WTC11 (cell line): ENCODE measurements around the gene HMGN4. TPM values are rescaled to one million over a fixed set of nuclear protein-coding genes. Genes with fewer than 3 reads are reported as not detected.

Experiments used
- ATF1 ChIP-seq: sonication (generic); formaldehyde crosslinking; IDR thresholded peaks from 2 replicates; pipeline ENCODE4 v1.8.1; 2023; ENCODE audit warnings: mild to moderate bottlenecking, moderate library complexity, missing genetic modification reagents
- EMX1 ChIP-seq: fragments of 250-450 bp; sonication (Bioruptor Pico); IDR thresholded peaks from 2 replicates; pipeline ENCODE4 v1.8.0; 2021; ENCODE audit warnings: mild to moderate bottlenecking
- GTF2I ChIP-seq: fragments of 250-450 bp; sonication (Bioruptor Pico); conservative IDR thresholded peaks from 2 replicates; pipeline ENCODE4 v1.4.0; 2021; ENCODE audit warnings: mild to moderate bottlenecking
- JUN ChIP-seq: sonication (generic); formaldehyde crosslinking; IDR thresholded peaks from 2 replicates; pipeline ENCODE4 v1.8.0; 2023; ENCODE audit warnings: mild to moderate bottlenecking, missing genetic modification reagents
- KAT7 ChIP-seq: sonication (generic); formaldehyde crosslinking; IDR thresholded peaks from 2 replicates; pipeline ENCODE4 v1.8.1; 2023; ENCODE audit warnings: missing genetic modification reagents, mild to moderate bottlenecking, borderline replicate concordance
- NFE2L1 ChIP-seq: sonication (generic); formaldehyde crosslinking; IDR thresholded peaks from 2 replicates; pipeline ENCODE4 v1.8.1; 2023; ENCODE audit warnings: missing genetic modification reagents
- NR3C1 ChIP-seq: sonication (generic); formaldehyde crosslinking; conservative IDR thresholded peaks from 2 replicates; pipeline ENCODE4 v1.8.1; 2023; ENCODE audit warnings: low read depth, mild to moderate bottlenecking, missing genetic modification reagents
- TCF7 ChIP-seq: sonication (generic); formaldehyde crosslinking; IDR thresholded peaks from 2 replicates; pipeline ENCODE4 v1.8.0; 2022; ENCODE audit warnings: mild to moderate bottlenecking, low read depth, missing genetic modification reagents, moderate library complexity
- TEAD1 ChIP-seq: sonication (generic); formaldehyde crosslinking; IDR thresholded peaks from 2 replicates; pipeline ENCODE4 v1.8.0; 2022; ENCODE audit warnings: mild to moderate bottlenecking, missing genetic modification reagents
- ZNF138 ChIP-seq: sonication (generic); formaldehyde crosslinking; conservative IDR thresholded peaks from 2 replicates; pipeline ENCODE4 v1.8.1; 2022; ENCODE audit warnings: mild to moderate bottlenecking, moderate library complexity, missing genetic modification reagents
- ZNF232 ChIP-seq: sonication (generic); formaldehyde crosslinking; IDR thresholded peaks from 2 replicates; pipeline ENCODE4 v1.8.0; 2022; ENCODE audit warnings: mild to moderate bottlenecking, missing genetic modification reagents
- ZNF396 ChIP-seq: fragments of 250-450 bp; sonication (Bioruptor Pico); IDR thresholded peaks from 2 replicates; pipeline ENCODE4 v1.8.0; 2021; ENCODE audit warnings: mild to moderate bottlenecking, moderate library complexity, borderline replicate concordance
- total RNA-seq: library from RNA; stranded (reverse); gene quantifications from 3 replicates; pipeline ENCODE4 v1.2.3, GENCODE V29; 2021
- TF ChIP-seq, protein P1 (sequence below): sonication (generic); formaldehyde crosslinking; IDR thresholded peaks from 2 replicates; pipeline ENCODE4 v1.8.0; 2023; ENCODE audit warnings: missing genetic modification reagents, mild to moderate bottlenecking, borderline replicate concordance
- TF ChIP-seq, protein P2 (sequence below): sonication (generic); formaldehyde crosslinking; IDR thresholded peaks from 2 replicates; pipeline ENCODE4 v1.8.1; 2023; ENCODE audit warnings: mild to moderate bottlenecking, missing genetic modification reagents
- TF ChIP-seq, protein P3 (sequence below): sonication (generic); formaldehyde crosslinking; conservative IDR thresholded peaks from 2 replicates; pipeline ENCODE4 v1.8.1; 2022; ENCODE audit warnings: mild to moderate bottlenecking, missing genetic modification reagents
- TF ChIP-seq, protein P4 (sequence below): sonication (generic); formaldehyde crosslinking; IDR thresholded peaks from 2 replicates; pipeline ENCODE4 v1.8.1; 2022; ENCODE audit warnings: low read depth, missing genetic modification reagents, borderline replicate concordance
- TF ChIP-seq, protein P5 (sequence below): sonication (generic); formaldehyde crosslinking; IDR thresholded peaks from 2 replicates; pipeline ENCODE4 v1.8.0; 2022; ENCODE audit warnings: mild to moderate bottlenecking, missing genetic modification reagents
- TF ChIP-seq, protein P6 (sequence below): fragments of 250-450 bp; sonication (Bioruptor Pico); IDR thresholded peaks from 2 replicates; pipeline ENCODE4 v1.8.0; 2021; ENCODE audit warnings: mild to moderate bottlenecking
- TF ChIP-seq, protein P7 (sequence below): sonication (generic); formaldehyde crosslinking; IDR thresholded peaks from 2 replicates; pipeline ENCODE4 v1.8.1; 2023; ENCODE audit warnings: mild to moderate bottlenecking, missing genetic modification reagents, borderline replicate concordance
- TF ChIP-seq, protein P8 (sequence below): sonication (generic); formaldehyde crosslinking; IDR thresholded peaks from 2 replicates; pipeline ENCODE4 v1.8.1; 2023; ENCODE audit warnings: mild to moderate bottlenecking, missing genetic modification reagents
- TF ChIP-seq, protein P9 (sequence below): sonication (generic); formaldehyde crosslinking; IDR thresholded peaks from 2 replicates; pipeline ENCODE4 v1.8.1; 2023; ENCODE audit warnings: mild to moderate bottlenecking, moderate library complexity, missing genetic modification reagents

Gene HMGN4
- total RNA-seq, 1 experiment from 2014 or later = 57.1 TPM

DNA sequence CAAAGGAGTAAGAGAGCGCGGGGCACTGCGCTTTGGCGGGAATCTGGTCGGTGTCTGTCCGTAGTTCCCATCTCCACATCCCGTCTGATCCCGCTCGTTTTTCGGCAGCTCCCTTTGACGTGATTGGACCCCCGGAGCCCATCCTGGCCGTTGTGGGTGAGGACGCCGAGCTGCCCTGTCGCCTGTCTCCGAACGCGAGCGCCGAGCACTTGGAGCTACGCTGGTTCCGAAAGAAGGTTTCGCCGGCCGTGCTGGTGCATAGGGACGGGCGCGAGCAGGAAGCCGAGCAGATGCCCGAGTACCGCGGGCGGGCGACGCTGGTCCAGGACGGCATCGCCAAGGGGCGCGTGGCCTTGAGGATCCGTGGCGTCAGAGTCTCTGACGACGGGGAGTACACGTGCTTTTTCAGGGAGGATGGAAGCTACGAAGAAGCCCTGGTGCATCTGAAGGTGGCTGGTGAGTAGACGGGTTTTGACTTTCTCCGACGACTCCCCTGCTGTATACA, 36.6 kb upstream of the HMGN4 start (continued):
- TF ChIP-seq, protein P1, sequence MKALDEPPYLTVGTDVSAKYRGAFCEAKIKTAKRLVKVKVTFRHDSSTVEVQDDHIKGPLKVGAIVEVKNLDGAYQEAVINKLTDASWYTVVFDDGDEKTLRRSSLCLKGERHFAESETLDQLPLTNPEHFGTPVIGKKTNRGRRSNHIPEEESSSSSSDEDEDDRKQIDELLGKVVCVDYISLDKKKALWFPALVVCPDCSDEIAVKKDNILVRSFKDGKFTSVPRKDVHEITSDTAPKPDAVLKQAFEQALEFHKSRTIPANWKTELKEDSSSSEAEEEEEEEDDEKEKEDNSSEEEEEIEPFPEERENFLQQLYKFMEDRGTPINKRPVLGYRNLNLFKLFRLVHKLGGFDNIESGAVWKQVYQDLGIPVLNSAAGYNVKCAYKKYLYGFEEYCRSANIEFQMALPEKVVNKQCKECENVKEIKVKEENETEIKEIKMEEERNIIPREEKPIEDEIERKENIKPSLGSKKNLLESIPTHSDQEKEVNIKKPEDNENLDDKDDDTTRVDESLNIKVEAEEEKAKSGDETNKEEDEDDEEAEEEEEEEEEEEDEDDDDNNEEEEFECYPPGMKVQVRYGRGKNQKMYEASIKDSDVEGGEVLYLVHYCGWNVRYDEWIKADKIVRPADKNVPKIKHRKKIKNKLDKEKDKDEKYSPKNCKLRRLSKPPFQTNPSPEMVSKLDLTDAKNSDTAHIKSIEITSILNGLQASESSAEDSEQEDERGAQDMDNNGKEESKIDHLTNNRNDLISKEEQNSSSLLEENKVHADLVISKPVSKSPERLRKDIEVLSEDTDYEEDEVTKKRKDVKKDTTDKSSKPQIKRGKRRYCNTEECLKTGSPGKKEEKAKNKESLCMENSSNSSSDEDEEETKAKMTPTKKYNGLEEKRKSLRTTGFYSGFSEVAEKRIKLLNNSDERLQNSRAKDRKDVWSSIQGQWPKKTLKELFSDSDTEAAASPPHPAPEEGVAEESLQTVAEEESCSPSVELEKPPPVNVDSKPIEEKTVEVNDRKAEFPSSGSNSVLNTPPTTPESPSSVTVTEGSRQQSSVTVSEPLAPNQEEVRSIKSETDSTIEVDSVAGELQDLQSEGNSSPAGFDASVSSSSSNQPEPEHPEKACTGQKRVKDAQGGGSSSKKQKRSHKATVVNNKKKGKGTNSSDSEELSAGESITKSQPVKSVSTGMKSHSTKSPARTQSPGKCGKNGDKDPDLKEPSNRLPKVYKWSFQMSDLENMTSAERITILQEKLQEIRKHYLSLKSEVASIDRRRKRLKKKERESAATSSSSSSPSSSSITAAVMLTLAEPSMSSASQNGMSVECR (CRISPR knock-in tag) = peak; percentile 88; the same call in 1 of the 2 replicates
- TF ChIP-seq ZNF396 (CRISPR knock-in tag) (no peak), ATF1 (peak; percentile 93), EMX1 (CRISPR knock-in tag) (no peak), GTF2I (CRISPR knock-in tag) (no peak), ZNF138 (no peak), JUN (CRISPR knock-in tag) (peak; percentile 85; the same call in 1 of the 2 replicates), KAT7 (0 out of 2 replicates have a peak, but pooled peaks have one; percentile 83), TEAD1 (CRISPR knock-in tag) (peak; percentile 90), NFE2L1 (CRISPR knock-in tag) (peak; percentile 75; the same call in 1 of the 2 replicates), ZNF232 (CRISPR knock-in tag) (peak; percentile 75; the same call in 1 of the 2 replicates), NR3C1 (no peak), TCF7 (CRISPR knock-in tag) (0 out of 2 replicates have a peak, but pooled peaks have one; percentile 42)
- TF ChIP-seq, protein P2, sequence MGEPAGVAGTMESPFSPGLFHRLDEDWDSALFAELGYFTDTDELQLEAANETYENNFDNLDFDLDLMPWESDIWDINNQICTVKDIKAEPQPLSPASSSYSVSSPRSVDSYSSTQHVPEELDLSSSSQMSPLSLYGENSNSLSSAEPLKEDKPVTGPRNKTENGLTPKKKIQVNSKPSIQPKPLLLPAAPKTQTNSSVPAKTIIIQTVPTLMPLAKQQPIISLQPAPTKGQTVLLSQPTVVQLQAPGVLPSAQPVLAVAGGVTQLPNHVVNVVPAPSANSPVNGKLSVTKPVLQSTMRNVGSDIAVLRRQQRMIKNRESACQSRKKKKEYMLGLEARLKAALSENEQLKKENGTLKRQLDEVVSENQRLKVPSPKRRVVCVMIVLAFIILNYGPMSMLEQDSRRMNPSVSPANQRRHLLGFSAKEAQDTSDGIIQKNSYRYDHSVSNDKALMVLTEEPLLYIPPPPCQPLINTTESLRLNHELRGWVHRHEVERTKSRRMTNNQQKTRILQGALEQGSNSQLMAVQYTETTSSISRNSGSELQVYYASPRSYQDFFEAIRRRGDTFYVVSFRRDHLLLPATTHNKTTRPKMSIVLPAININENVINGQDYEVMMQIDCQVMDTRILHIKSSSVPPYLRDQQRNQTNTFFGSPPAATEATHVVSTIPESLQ (CRISPR knock-in tag) = no peak
- TF ChIP-seq, protein P3, sequence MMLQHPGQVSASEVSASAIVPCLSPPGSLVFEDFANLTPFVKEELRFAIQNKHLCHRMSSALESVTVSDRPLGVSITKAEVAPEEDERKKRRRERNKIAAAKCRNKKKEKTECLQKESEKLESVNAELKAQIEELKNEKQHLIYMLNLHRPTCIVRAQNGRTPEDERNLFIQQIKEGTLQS (CRISPR knock-in tag) = no peak
- TF ChIP-seq, protein P4, sequence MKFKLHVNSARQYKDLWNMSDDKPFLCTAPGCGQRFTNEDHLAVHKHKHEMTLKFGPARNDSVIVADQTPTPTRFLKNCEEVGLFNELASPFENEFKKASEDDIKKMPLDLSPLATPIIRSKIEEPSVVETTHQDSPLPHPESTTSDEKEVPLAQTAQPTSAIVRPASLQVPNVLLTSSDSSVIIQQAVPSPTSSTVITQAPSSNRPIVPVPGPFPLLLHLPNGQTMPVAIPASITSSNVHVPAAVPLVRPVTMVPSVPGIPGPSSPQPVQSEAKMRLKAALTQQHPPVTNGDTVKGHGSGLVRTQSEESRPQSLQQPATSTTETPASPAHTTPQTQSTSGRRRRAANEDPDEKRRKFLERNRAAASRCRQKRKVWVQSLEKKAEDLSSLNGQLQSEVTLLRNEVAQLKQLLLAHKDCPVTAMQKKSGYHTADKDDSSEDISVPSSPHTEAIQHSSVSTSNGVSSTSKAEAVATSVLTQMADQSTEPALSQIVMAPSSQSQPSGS = 0 out of 2 replicates have a peak, but pooled peaks have one; percentile 75
- TF ChIP-seq, protein P5, sequence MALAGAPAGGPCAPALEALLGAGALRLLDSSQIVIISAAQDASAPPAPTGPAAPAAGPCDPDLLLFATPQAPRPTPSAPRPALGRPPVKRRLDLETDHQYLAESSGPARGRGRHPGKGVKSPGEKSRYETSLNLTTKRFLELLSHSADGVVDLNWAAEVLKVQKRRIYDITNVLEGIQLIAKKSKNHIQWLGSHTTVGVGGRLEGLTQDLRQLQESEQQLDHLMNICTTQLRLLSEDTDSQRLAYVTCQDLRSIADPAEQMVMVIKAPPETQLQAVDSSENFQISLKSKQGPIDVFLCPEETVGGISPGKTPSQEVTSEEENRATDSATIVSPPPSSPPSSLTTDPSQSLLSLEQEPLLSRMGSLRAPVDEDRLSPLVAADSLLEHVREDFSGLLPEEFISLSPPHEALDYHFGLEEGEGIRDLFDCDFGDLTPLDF (CRISPR knock-in tag) = peak; percentile 75; the same call in 1 of the 2 replicates
- TF ChIP-seq, protein P6, sequence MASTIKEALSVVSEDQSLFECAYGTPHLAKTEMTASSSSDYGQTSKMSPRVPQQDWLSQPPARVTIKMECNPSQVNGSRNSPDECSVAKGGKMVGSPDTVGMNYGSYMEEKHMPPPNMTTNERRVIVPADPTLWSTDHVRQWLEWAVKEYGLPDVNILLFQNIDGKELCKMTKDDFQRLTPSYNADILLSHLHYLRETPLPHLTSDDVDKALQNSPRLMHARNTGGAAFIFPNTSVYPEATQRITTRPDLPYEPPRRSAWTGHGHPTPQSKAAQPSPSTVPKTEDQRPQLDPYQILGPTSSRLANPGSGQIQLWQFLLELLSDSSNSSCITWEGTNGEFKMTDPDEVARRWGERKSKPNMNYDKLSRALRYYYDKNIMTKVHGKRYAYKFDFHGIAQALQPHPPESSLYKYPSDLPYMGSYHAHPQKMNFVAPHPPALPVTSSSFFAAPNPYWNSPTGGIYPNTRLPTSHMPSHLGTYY (CRISPR knock-in tag) = no peak
- TF ChIP-seq, protein P7, sequence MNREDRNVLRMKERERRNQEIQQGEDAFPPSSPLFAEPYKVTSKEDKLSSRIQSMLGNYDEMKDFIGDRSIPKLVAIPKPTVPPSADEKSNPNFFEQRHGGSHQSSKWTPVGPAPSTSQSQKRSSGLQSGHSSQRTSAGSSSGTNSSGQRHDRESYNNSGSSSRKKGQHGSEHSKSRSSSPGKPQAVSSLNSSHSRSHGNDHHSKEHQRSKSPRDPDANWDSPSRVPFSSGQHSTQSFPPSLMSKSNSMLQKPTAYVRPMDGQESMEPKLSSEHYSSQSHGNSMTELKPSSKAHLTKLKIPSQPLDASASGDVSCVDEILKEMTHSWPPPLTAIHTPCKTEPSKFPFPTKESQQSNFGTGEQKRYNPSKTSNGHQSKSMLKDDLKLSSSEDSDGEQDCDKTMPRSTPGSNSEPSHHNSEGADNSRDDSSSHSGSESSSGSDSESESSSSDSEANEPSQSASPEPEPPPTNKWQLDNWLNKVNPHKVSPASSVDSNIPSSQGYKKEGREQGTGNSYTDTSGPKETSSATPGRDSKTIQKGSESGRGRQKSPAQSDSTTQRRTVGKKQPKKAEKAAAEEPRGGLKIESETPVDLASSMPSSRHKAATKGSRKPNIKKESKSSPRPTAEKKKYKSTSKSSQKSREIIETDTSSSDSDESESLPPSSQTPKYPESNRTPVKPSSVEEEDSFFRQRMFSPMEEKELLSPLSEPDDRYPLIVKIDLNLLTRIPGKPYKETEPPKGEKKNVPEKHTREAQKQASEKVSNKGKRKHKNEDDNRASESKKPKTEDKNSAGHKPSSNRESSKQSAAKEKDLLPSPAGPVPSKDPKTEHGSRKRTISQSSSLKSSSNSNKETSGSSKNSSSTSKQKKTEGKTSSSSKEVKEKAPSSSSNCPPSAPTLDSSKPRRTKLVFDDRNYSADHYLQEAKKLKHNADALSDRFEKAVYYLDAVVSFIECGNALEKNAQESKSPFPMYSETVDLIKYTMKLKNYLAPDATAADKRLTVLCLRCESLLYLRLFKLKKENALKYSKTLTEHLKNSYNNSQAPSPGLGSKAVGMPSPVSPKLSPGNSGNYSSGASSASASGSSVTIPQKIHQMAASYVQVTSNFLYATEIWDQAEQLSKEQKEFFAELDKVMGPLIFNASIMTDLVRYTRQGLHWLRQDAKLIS = no peak
- TF ChIP-seq, protein P8, sequence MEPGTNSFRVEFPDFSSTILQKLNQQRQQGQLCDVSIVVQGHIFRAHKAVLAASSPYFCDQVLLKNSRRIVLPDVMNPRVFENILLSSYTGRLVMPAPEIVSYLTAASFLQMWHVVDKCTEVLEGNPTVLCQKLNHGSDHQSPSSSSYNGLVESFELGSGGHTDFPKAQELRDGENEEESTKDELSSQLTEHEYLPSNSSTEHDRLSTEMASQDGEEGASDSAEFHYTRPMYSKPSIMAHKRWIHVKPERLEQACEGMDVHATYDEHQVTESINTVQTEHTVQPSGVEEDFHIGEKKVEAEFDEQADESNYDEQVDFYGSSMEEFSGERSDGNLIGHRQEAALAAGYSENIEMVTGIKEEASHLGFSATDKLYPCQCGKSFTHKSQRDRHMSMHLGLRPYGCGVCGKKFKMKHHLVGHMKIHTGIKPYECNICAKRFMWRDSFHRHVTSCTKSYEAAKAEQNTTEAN (CRISPR knock-in tag) = peak; percentile 95
- TF ChIP-seq, protein P9, sequence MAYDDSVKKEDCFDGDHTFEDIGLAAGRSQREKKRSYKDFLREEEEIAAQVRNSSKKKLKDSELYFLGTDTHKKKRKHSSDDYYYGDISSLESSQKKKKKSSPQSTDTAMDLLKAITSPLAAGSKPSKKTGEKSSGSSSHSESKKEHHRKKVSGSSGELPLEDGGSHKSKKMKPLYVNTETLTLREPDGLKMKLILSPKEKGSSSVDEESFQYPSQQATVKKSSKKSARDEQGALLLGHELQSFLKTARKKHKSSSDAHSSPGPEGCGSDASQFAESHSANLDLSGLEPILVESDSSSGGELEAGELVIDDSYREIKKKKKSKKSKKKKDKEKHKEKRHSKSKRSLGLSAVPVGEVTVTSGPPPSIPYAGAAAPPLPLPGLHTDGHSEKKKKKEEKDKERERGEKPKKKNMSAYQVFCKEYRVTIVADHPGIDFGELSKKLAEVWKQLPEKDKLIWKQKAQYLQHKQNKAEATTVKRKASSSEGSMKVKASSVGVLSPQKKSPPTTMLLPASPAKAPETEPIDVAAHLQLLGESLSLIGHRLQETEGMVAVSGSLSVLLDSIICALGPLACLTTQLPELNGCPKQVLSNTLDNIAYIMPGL (CRISPR knock-in tag) = peak; percentile 53
